Panc1 (cell line): Measurements from ENCODE around the gene MOB1B. TPM values are rescaled to one million over a fixed set of nuclear protein-coding genes. Genes with fewer than 3 reads are reported as not detected.

Experiments used
- ATAC-seq: fragments of 200-7000 bp; cut with Tn5 transposase; 2 replicates; pipeline ENCODE4 v1.9.1; 2020; ENCODE audit warnings: mild to moderate bottlenecking, moderate library complexity
- BruUV-seq: library from RNA; stranded (reverse); fragments of 400-500 nt; replicated peaks from 2 replicates; lab custom pipeline; 2021; lab: Mats Ljungman, UMichigan
- CTCF ChIA-PET: fragments of 300-600 bp; sonication (Branson Sonifier 250); formaldehyde crosslinking; loops from one replicate; lab custom pipeline; 2022; ENCODE audit warnings: antibody characterized with exemption; lab: Charles Lee
- POLR2A ChIA-PET: fragments of 300-600 bp; sonication (Branson Sonifier 250); formaldehyde crosslinking; loops from one replicate; lab custom pipeline; 2022; ENCODE audit warnings: antibody characterized with exemption; lab: Charles Lee
- DNase-seq: peaks from one replicate; pipeline ENCODE4 v3.0.0-alpha.2; 2010; ENCODE audit warnings: low read depth, low spot score
- H3K27ac ChIP-seq: 2 replicates; pipeline ENCODE4 v1.5.1; 2011; ENCODE audit warnings: mild to moderate bottlenecking, low read length, inconsistent platforms
- H3K27me3 ChIP-seq: fragments of 200-500 bp; sonication (Bioruptor generic); 2 replicates; pipeline ENCODE4 v1.6.0; 2014; ENCODE audit warnings: low read length, inconsistent platforms; ENCODE audit not compliant: control insufficient read depth, insufficient read depth
- H3K36me3 ChIP-seq: fragments of 200-500 bp; sonication (Bioruptor generic); 2 replicates; pipeline ENCODE4 v1.5.1; 2014; ENCODE audit warnings: inconsistent platforms, mild to moderate bottlenecking, low read length, moderate library complexity; ENCODE audit not compliant: control insufficient read depth, insufficient read depth
- H3K4me1 ChIP-seq: 2 replicates; pipeline ENCODE4 v1.5.1; 2011; ENCODE audit warnings: inconsistent platforms, mild to moderate bottlenecking, low read length, moderate library complexity; ENCODE audit not compliant: control insufficient read depth, insufficient read depth
- H3K4me3 ChIP-seq, 2 experiments: 2 replicates each; pipeline ENCODE4 v1.5.1; 2011 to 2012; ENCODE audit warnings: low read depth in 2 of 2, low read length in 2 of 2, mild to moderate bottlenecking in 2 of 2, inconsistent platforms in 1 of 2, moderate library complexity in 1 of 2
- H3K9me3 ChIP-seq: fragments of 200-500 bp; sonication (Bioruptor generic); 2 replicates; pipeline ENCODE4 v1.5.1; 2014; ENCODE audit warnings: low read depth, mild to moderate bottlenecking, inconsistent platforms, low read length, moderate library complexity; ENCODE audit not compliant: control insufficient read depth, insufficient read depth
- POLR2AphosphoS5 ChIP-seq: IDR thresholded peaks from 2 replicates; pipeline ENCODE4 v1.6.1; 2012; ENCODE audit warnings: mild to moderate bottlenecking, low read depth, low read length, moderate library complexity
- SIN3A ChIP-seq: IDR thresholded peaks from 2 replicates; pipeline ENCODE4 v1.6.1; 2012; ENCODE audit warnings: low read depth, mild to moderate bottlenecking, low read length, moderate library complexity, borderline replicate concordance; ENCODE audit not compliant: insufficient read depth
- TCF7L2 ChIP-seq: IDR thresholded peaks from 2 replicates; pipeline ENCODE4 v1.6.1; 2011; ENCODE audit warnings: mild to moderate bottlenecking, low read depth, low read length, inconsistent platforms
- in situ Hi-C: cut with HindIII; loops from 2 replicates; pipeline ENCODE4 v1.10.0; 2016; ENCODE audit warnings: low sequenced_read_pairs, low pct_unique_long_range_greater_than_20kb
- intact Hi-C: fragments of 100-400 bp; cut with micrococcal nuclease; formaldehyde crosslinking; loops from one replicate; pipeline ENCODE4 v1.10.0; 2022; ENCODE audit not compliant: unreplicated experiment
- total RNA-seq: library from RNA; stranded (reverse); gene quantifications from one replicate; pipeline ENCODE4 v1.2.1, GENCODE V29; 2021; ENCODE audit not compliant: unreplicated experiment
- TF ChIP-seq, protein P1 (sequence below), 2 experiments: IDR thresholded peaks; 2 replicates each; pipeline ENCODE4 v1.6.1; 2011 to 2012; ENCODE audit warnings: low read depth in 2 of 2, control low read depth in 1 of 2, low read length in 1 of 2, mild to moderate bottlenecking in 1 of 2, moderate library complexity in 1 of 2; ENCODE audit not compliant: insufficient read depth in 1 of 2
- TF ChIP-seq, protein P2 (sequence below): fragments of 450-650 bp; IDR thresholded peaks from 2 replicates; pipeline ENCODE4 v1.5.1; 2017; ENCODE audit warnings: mild to moderate bottlenecking

MOB1B gene
- total RNA-seq, 1 experiment from 2014 or later = 20.1 TPM

DNA sequence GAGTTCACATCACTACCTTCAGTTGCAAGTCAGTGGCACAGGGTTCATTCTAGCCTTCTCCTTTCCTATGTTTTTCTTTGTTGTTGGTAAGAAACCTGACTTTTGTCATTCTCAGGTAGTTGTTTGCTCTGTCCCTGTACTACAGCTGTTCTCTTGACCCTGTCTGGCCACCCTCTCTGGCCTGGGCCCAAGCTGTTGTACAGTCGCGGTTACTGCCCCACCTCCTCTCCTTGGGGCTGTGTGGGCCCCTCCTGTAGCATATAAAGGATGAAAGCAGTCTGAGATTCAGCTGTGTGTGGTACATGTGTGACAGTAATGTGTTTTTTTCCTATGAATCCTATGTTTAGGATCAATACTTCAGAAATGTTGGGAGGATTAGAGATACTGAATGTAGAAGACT, 12.5 kb downstream of the MOB1B start:
- ATAC-seq = peak; percentile 79
- BruUV-seq = no TSS peak
- no peak for DNase-seq
- H3K9me3 ChIP-seq = no peaks in the 10 kb centered on the region
- no peaks in the 10 kb centered on the region for H3K27me3 ChIP-seq
- H3K27ac ChIP-seq = peak overlapping the region; percentile 63
- no peaks in the 10 kb centered on the region for H3K36me3 ChIP-seq
- POLR2A ChIA-PET = no interaction called here
- TF ChIP-seq, protein P1, sequence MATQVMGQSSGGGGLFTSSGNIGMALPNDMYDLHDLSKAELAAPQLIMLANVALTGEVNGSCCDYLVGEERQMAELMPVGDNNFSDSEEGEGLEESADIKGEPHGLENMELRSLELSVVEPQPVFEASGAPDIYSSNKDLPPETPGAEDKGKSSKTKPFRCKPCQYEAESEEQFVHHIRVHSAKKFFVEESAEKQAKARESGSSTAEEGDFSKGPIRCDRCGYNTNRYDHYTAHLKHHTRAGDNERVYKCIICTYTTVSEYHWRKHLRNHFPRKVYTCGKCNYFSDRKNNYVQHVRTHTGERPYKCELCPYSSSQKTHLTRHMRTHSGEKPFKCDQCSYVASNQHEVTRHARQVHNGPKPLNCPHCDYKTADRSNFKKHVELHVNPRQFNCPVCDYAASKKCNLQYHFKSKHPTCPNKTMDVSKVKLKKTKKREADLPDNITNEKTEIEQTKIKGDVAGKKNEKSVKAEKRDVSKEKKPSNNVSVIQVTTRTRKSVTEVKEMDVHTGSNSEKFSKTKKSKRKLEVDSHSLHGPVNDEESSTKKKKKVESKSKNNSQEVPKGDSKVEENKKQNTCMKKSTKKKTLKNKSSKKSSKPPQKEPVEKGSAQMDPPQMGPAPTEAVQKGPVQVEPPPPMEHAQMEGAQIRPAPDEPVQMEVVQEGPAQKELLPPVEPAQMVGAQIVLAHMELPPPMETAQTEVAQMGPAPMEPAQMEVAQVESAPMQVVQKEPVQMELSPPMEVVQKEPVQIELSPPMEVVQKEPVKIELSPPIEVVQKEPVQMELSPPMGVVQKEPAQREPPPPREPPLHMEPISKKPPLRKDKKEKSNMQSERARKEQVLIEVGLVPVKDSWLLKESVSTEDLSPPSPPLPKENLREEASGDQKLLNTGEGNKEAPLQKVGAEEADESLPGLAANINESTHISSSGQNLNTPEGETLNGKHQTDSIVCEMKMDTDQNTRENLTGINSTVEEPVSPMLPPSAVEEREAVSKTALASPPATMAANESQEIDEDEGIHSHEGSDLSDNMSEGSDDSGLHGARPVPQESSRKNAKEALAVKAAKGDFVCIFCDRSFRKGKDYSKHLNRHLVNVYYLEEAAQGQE (IDR thresholded peaks at IDR 0.05; ENCODE audit: insufficient read depth in 1 of 2, low read depth in 2 of 2, low read length in 1 of 2) = no peak
- no peak for TF ChIP-seq POLR2AphosphoS5
- H3K4me3 ChIP-seq = peak overlapping the region; percentile 11 to 38; a peak in 3 of 4 replicates
- H3K4me1 ChIP-seq = peaks cover 17% of the 10 kb centered on the region
- CTCF ChIA-PET = no interaction called here
- in situ Hi-C loops (no loop called here), intact Hi-C loops (no loop called here)

DNA sequence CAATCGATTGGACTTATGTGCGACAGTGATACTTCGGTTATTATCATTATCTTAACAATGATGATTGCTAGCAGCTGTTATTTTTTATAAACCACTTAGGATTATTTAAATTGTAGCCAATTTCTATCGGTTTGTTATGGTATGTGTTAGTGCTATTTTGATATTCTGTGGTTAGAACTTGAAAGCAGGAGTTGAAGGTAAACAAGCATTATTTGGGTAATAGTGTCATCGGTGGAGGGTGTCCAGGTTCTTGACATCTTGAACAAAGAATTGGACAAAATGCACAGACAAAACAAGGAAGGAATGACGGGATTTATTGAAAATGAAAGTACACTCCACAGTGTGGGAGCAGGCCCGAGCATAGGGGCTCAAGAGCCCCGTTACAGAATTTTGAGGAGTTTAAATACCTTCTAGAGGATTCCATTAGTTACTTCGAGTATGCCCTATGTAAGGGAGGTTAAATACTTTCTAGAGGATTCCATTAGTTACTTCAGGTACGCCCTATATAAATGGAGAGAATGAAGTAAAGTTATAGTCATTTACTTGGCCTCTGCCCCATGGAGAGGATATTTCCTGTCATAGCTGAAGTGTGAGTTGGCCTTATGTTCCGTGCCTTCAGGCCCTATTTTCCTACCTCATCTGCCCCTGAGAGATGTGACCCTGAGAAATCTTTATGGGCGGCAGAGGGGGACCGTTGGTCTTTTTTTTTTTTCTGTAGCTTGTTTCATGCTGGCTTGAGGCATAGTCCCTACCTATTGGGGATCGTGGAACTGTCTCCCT, 13.1 kb downstream of the MOB1B start:
- intact Hi-C loops = no loop called here
- TF ChIP-seq SIN3A (no peak), TCF7L2 (no peak), POLR2AphosphoS5 (no peak)
- TF ChIP-seq, protein P1 (IDR thresholded peaks at IDR 0.05; ENCODE audit: insufficient read depth in 1 of 2, low read depth in 2 of 2, low read length in 1 of 2) = no peak
- TF ChIP-seq, protein P2, sequence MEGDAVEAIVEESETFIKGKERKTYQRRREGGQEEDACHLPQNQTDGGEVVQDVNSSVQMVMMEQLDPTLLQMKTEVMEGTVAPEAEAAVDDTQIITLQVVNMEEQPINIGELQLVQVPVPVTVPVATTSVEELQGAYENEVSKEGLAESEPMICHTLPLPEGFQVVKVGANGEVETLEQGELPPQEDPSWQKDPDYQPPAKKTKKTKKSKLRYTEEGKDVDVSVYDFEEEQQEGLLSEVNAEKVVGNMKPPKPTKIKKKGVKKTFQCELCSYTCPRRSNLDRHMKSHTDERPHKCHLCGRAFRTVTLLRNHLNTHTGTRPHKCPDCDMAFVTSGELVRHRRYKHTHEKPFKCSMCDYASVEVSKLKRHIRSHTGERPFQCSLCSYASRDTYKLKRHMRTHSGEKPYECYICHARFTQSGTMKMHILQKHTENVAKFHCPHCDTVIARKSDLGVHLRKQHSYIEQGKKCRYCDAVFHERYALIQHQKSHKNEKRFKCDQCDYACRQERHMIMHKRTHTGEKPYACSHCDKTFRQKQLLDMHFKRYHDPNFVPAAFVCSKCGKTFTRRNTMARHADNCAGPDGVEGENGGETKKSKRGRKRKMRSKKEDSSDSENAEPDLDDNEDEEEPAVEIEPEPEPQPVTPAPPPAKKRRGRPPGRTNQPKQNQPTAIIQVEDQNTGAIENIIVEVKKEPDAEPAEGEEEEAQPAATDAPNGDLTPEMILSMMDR = no peak
- no TSS peak for BruUV-seq
- CTCF ChIA-PET = interaction anchor here (0.7 kb wide), 1 partner anchor 13 kb away, joined by 6 read pairs; no protein-coding TSS in a partner anchor
- peak overlapping the region; percentile 63 for H3K27ac ChIP-seq
- peaks cover 17% of the 10 kb centered on the region for H3K4me1 ChIP-seq
- H3K36me3 ChIP-seq = no peaks in the 10 kb centered on the region
- ATAC-seq (peak; percentile 63), DNase-seq (no peak)
- in situ Hi-C loops = no loop called here
- no peaks in the 10 kb centered on the region for H3K9me3 ChIP-seq
- POLR2A ChIA-PET = interaction anchor here (0.6 kb wide), 1 partner anchor 52 kb away, joined by 11 read pairs; no protein-coding TSS in a partner anchor
- peak overlapping the region; percentile 11 to 38 for H3K4me3 ChIP-seq
- no peaks in the 10 kb centered on the region for H3K27me3 ChIP-seq
